GM18502 (cell line): ENCODE measurements around the gene ZNF23.

ENCODE experiments used
- ATAC-seq: cut with Tn5 transposase; IDR thresholded peaks from one replicate; pipeline ENCODE4 v1.9.1; 2021; ENCODE audit warnings: mild to moderate bottlenecking; ENCODE audit not compliant: unreplicated experiment, poor library complexity

Gene ZNF23

GRCh38 chr16:71402007-71402406, 60.0 kb downstream of the ZNF23 start:
- no peak for ATAC-seq

GRCh38 chr16:71399801-71400563, 62.1 kb downstream of the ZNF23 start:
- ATAC-seq = no peak
